Thyroid gland (tissue), 4 donors: Measurements from ENCODE around the gene DES. TPM values are rescaled to one million over a fixed set of nuclear protein-coding genes. Genes with fewer than 3 reads are reported as not detected.

ENCODE experiments used
- DNase-seq, 2 donors: peaks; one replicate each; pipeline ENCODE4 v3.0.0-alpha.2; 2019
- H3K27ac ChIP-seq, 3 donors: fragments of 200-600 bp; sonication (generic); 1 replicate in 2 of 3; 2 replicates in 1 of 3; pipeline ENCODE4 v1.5.1; 2016 to 2019; ENCODE audit warnings: mild to moderate bottlenecking in 1 of 3, moderate library complexity in 1 of 3
- H3K27me3 ChIP-seq: fragments of 200-600 bp; sonication (generic); one replicate; pipeline ENCODE4 v1.5.1; 2019
- H3K36me3 ChIP-seq, 2 donors: fragments of 200-600 bp; sonication (generic); one replicate each; pipeline ENCODE4 v1.5.1; 2016 to 2019
- H3K4me1 ChIP-seq, 2 donors: fragments of 200-600 bp; sonication (generic); one replicate each; pipeline ENCODE4 v1.5.1; 2017 to 2019
- H3K4me3 ChIP-seq, 3 donors: fragments of 200-600 bp; sonication (generic); replicated peaks in 1 of 3; 1 replicate in 2 of 3; 2 replicates in 1 of 3; pipeline ENCODE4 v1.5.1; 2016; ENCODE audit warnings: mild to moderate bottlenecking in 1 of 3
- H3K9me3 ChIP-seq: fragments of 200-600 bp; sonication (generic); one replicate; pipeline ENCODE4 v1.5.1; 2017
- POLR2A ChIP-seq, 2 donors: fragments of 450-650 bp; IDR thresholded peaks; one replicate each; pipeline ENCODE4 v1.6.1; 2017; ENCODE audit warnings: antibody characterized with exemption in 2 of 2, mild to moderate bottlenecking in 2 of 2, moderate library complexity in 1 of 2
- WGBS, 2 donors: methylation state at CpG; one replicate each; pipeline ENCODE4 v1.1.5; 2017; 5-methylcytosine and 5-hydroxymethylcytosine counted together
- intact Hi-C: fragments of 100-400 bp; cut with DNase I; formaldehyde crosslinking; loops from one replicate; pipeline ENCODE4 v1.15.1; 2023
- total RNA-seq, 4 donors: library from RNA; depleted of rRNA; stranded (reverse); fragments of >200 nt; gene quantifications; one replicate each; pipeline ENCODE4 v1.2.3, GENCODE V29; 2016
- TF ChIP-seq, protein P1 (sequence below), 6 experiments: fragments of 200-600 bp in 3 of 6; fragments of 450-650 bp in 3 of 6; sonication (generic) in 3 of 6; IDR thresholded peaks; one replicate each; pipeline ENCODE4 v1.5.1; 2016 to 2019; ENCODE audit warnings: antibody characterized with exemption in 6 of 6, mild to moderate bottlenecking in 2 of 6, inconsistent platforms in 1 of 6, moderate library complexity in 1 of 6

The DES gene
- total RNA-seq, 4 donors from 2014 or later: 26.7 to 54.4 (median 28.7) TPM

DNA sequence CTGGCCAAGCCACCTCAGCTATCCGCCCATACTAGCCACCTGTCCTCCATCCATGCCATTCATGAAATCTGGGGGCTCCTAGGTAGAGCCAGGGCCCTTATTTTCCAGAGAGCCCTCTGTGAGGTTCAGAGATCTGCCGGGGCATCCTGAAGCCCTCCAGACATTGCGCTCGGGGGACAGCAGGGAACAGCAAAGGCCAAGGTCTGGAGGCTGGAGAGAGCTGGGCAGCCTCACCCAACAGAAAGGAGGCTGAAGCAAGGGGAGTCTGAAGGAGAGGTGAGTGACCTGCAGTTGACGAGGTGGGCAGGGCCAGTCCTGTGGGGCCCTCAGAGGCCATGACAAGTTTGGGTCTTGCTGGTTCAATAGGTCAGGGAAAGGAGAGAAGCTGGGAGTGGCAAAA, 8.6 kb upstream of the DES start:
- intact Hi-C loops: loop anchor here (5.0 to 10.0 kb wide), 2 partner anchors 43 to 225 kb away; no protein-coding TSS in a partner anchor
- Histone ChIP-seq H3K27ac (no peak overlapping the region), H3K27me3 (no peaks in the 10 kb centered on the region), H3K4me3 (no peak overlapping the region), H3K9me3 (no peaks in the 10 kb centered on the region), H3K36me3 (no peaks in the 10 kb centered on the region), H3K4me1 (no peaks in the 10 kb centered on the region)
- TF ChIP-seq, protein P1, sequence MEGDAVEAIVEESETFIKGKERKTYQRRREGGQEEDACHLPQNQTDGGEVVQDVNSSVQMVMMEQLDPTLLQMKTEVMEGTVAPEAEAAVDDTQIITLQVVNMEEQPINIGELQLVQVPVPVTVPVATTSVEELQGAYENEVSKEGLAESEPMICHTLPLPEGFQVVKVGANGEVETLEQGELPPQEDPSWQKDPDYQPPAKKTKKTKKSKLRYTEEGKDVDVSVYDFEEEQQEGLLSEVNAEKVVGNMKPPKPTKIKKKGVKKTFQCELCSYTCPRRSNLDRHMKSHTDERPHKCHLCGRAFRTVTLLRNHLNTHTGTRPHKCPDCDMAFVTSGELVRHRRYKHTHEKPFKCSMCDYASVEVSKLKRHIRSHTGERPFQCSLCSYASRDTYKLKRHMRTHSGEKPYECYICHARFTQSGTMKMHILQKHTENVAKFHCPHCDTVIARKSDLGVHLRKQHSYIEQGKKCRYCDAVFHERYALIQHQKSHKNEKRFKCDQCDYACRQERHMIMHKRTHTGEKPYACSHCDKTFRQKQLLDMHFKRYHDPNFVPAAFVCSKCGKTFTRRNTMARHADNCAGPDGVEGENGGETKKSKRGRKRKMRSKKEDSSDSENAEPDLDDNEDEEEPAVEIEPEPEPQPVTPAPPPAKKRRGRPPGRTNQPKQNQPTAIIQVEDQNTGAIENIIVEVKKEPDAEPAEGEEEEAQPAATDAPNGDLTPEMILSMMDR (IDR thresholded peaks at IDR 0.05): no peak
- no peak for TF ChIP-seq POLR2A (IDR thresholded peaks at IDR 0.05)
- 93 to 94% methylated on average over 5 of the region's 5 CpGs for WGBS, 2 donors
- no peak for DNase-seq

DNA sequence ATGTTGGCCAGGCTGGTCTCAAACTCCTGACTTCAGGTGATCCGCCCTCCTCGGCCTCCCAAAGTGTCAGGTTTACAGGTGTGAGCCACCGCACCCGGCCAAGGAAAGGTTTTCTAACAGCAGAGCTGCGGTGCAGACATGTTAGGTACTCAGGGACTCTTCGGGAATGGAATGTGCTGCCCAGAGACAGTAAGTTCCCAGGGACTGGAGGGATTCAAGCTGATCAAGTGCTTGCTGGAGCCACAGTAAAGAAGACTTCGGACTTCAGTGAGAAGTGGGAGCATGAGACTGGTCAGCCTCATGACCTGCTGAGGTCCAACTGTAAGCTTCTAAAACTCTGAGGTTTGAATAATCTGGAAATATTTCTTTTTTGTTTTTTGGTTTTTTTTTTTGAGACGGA, 7.8 kb upstream of the DES start:
- Histone ChIP-seq H3K9me3 (no peaks in the 10 kb centered on the region), H3K27ac (no peak overlapping the region), H3K4me3 (no peak overlapping the region), H3K27me3 (no peaks in the 10 kb centered on the region), H3K4me1 (no peaks in the 10 kb centered on the region), H3K36me3 (no peaks in the 10 kb centered on the region)
- DNase-seq: no peak
- intact Hi-C loops: no loop called here
- TF ChIP-seq, protein P1 (IDR thresholded peaks at IDR 0.05): no peak
- TF ChIP-seq POLR2A (IDR thresholded peaks at IDR 0.05): no peak
- 80 to 88% methylated on average over 8 of the region's 8 CpGs for WGBS, 2 donors

DNA sequence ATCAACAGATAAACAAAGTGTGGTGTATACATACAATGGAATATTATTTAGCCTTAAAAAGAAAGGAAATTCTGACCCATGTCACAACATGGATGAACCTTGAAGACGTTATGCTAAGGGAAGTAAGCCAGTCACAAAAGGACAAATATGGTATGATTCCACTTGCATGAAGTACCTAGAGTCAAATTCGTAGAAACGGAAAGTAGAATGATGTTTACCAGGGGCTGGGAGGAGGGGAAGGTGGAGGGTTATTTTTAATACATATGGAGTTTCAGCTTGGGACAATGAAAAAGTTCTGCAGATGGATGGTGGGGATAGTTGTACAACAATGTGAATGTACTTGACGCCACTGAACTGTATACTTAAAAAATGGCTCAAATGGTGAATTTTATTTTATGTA, 3.3 kb upstream of the DES start:
- intact Hi-C loops: no loop called here
- WGBS, 2 donors: 75 to 76% methylated on average over 4 of the region's 4 CpGs
- Histone ChIP-seq H3K27me3 (peaks cover 9% of the 10 kb centered on the region), H3K9me3 (no peaks in the 10 kb centered on the region), H3K36me3 (no peaks in the 10 kb centered on the region), H3K4me3 (no peak overlapping the region), H3K27ac (no peak overlapping the region), H3K4me1 (peaks cover 0 to 11% of the 10 kb centered on the region in 2 donors)
- no peak for DNase-seq
- TF ChIP-seq, protein P1 (IDR thresholded peaks at IDR 0.05): no peak
- TF ChIP-seq POLR2A (IDR thresholded peaks at IDR 0.05): no peak

DNA sequence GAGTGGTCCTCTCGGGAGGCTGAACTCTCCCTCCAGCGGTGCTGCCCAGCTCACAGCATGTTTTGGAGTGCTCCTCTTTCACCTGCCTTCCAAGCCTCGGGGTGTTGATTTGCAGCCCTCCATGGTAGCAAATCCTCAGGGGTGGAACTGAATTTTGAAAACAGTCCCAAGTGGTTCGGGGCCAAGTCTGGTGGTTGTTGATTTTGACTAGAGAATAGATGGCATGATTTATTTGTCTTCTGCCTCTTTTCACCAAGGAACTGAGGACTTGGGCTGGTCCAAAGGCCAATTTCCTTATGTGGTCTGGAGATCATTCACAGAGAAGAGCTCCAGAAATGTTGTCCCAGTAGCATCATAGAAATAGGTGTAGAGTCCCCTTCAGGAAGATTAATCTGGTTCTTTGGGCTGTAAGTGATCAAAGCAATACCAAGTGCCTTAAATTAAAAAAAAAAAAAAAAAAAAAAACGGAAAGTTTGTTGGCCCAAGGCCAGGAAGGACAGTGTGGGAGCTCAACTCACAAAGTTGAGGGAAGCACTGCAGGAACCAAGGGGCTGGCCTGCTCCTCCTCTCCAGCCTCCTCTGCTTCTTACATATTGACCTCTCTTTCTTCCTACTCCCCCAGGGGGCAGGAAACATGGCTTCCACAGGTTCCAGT, 2.5 kb upstream of the DES start:
- Histone ChIP-seq H3K9me3 (no peaks in the 10 kb centered on the region), H3K4me1 (peaks cover 0 to 11% of the 10 kb centered on the region in 2 donors), H3K27me3 (peaks cover 9% of the 10 kb centered on the region), H3K27ac (no peak overlapping the region), H3K4me3 (no peak overlapping the region), H3K36me3 (no peaks in the 10 kb centered on the region)
- TF ChIP-seq, protein P1 (IDR thresholded peaks at IDR 0.05): no peak
- TF ChIP-seq POLR2A (IDR thresholded peaks at IDR 0.05): no peak
- intact Hi-C loops: no loop called here
- DNase-seq: no peak
- WGBS, 2 donors: 58 to 67% methylated on average over 5 of the region's 5 CpGs

DNA sequence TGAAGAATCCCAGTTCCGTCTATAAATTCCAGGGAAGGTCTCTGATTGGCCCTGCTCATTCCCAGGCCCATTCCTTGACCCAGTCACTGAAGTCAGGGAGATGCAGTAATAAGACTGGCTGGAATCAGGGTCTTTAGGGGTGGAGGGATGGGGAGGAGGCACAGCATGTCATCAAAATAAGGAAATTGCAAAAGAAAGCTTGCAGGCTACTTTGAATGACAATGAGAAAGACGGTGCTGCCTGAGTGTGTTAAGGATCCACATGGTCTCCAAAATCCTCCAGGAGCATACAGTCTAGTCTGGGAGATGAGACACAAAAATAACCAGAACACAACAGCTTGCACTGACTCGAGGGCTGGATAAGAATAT, 2.0 kb upstream of the DES start:
- H3K27me3 ChIP-seq: peaks cover 9% of the 10 kb centered on the region

More for the DNA sequence above, 2.0 kb upstream of the DES start:
- Histone ChIP-seq H3K4me3 (no peak overlapping the region), H3K36me3 (no peaks in the 10 kb centered on the region), H3K9me3 (no peaks in the 10 kb centered on the region), H3K4me1 (peaks cover 0 to 11% of the 10 kb centered on the region in 2 donors), H3K27ac (no peak overlapping the region)
- TF ChIP-seq, protein P1 (IDR thresholded peaks at IDR 0.05): no peak
- TF ChIP-seq POLR2A (IDR thresholded peaks at IDR 0.05): no peak
- DNase-seq: no peak
- intact Hi-C loops: no loop called here
- WGBS, 2 donors: 41 to 44% methylated on average over 3 of the region's 3 CpGs
